Transverse colon (tissue), 4 donors: Measurements from ENCODE around the gene GSX2. TPM values are rescaled to one million over a fixed set of nuclear protein-coding genes. Genes with fewer than 3 reads are reported as not detected.

Experiments used
- DNase-seq: peaks from one replicate; pipeline ENCODE4 v3.0.0-alpha.2; 2019
- H3K27ac ChIP-seq, 4 donors: fragments of 200-600 bp; sonication (generic); 2 replicates each; pipeline ENCODE4 v1.5.1; 2016 to 2018; ENCODE audit warnings: inconsistent platforms in 4 of 4
- H3K27me3 ChIP-seq: fragments of 200-600 bp; sonication (generic); 2 replicates; pipeline ENCODE4 v1.5.1; 2017; ENCODE audit warnings: inconsistent platforms
- H3K36me3 ChIP-seq, 4 donors: fragments of 200-600 bp; sonication (generic); 2 replicates each; pipeline ENCODE4 v1.5.1; 2017 to 2019; ENCODE audit warnings: inconsistent platforms in 4 of 4
- H3K4me1 ChIP-seq, 4 donors: fragments of 200-600 bp; sonication (generic); 2 replicates each; pipeline ENCODE4 v1.5.1; 2017 to 2020; ENCODE audit warnings: inconsistent platforms in 4 of 4
- H3K4me3 ChIP-seq, 4 donors: fragments of 200-600 bp; sonication (generic); 1 replicate in 1 of 4; 2 replicates in 3 of 4; pipeline versions ENCODE4 v1.5.1 to v1.6.1; 2017 to 2019; ENCODE audit warnings: inconsistent platforms in 4 of 4
- H3K9me3 ChIP-seq, 2 donors: fragments of 200-600 bp; sonication (generic); 2 replicates each; pipeline ENCODE4 v1.5.1; 2017 to 2019; ENCODE audit warnings: inconsistent platforms in 2 of 2
- CTCF ChIP-seq, 5 experiments: fragments of 200-600 bp in 3 of 5; fragments of 450-650 bp in 2 of 5; sonication (generic) in 3 of 5; IDR thresholded peaks; 1 replicate in 2 of 5; 2 replicates in 3 of 5; pipeline ENCODE4 v1.5.1; 2016 to 2017; ENCODE audit warnings: antibody characterized with exemption in 5 of 5, inconsistent platforms in 3 of 5, mild to moderate bottlenecking in 2 of 5, moderate library complexity in 1 of 5
- EP300 ChIP-seq: sonication (generic); formaldehyde crosslinking; IDR thresholded peaks from one replicate; pipeline ENCODE4 v1.6.1; 2017; ENCODE audit warnings: antibody characterized with exemption, low read depth
- POLR2A ChIP-seq: fragments of 450-650 bp; IDR thresholded peaks from one replicate; pipeline ENCODE4 v1.6.1; 2016; ENCODE audit warnings: antibody characterized with exemption, mild to moderate bottlenecking, moderate library complexity
- POLR2AphosphoS5 ChIP-seq, 3 donors: sonication (generic); formaldehyde crosslinking; IDR thresholded peaks; one replicate each; pipeline ENCODE4 v1.6.1; 2016; ENCODE audit warnings: antibody characterized with exemption in 3 of 3
- WGBS, 2 donors: methylation state at CpG; one replicate each; pipeline ENCODE4 v1.1.5; 2018; ENCODE audit warnings: low coverage in 1 of 2; 5-methylcytosine and 5-hydroxymethylcytosine counted together
- in situ Hi-C, 4 donors: fragments of 200-750 bp; cut with MboI; loops; one replicate each; pipeline versions ENCODE4 v1.15.0 to v1.15.1; 2017; ENCODE audit warnings: low sequenced_read_pairs in 3 of 4, low pct_ligation_motif_present in 1 of 4, low pct_unique_long_range_greater_than_20kb in 1 of 4
- intact Hi-C: fragments of 100-400 bp; cut with DNase I; formaldehyde crosslinking; loops from one replicate; pipeline ENCODE4 v1.15.1; 2023; ENCODE audit warnings: low total_unique reads
- total RNA-seq, 4 donors: library from RNA; depleted of rRNA; stranded (reverse); fragments of >200 nt; gene quantifications; one replicate each; pipeline ENCODE4 v1.1.0, GENCODE V29; 2016

Gene GSX2
- total RNA-seq, 4 donors from 2014 or later, result not detected

GRCh38 chr4:54099287-54099747, 646 bp upstream of the GSX2 start:
- peak overlapping the region in 2 of 4 donors; percentile 4 to 37 for H3K4me3 ChIP-seq
- TF ChIP-seq CTCF (IDR thresholded peaks at IDR 0.05) (no peak), POLR2AphosphoS5 (IDR thresholded peaks at IDR 0.05) (no peak), POLR2A (no peak), EP300 (no peak)
- H3K27ac ChIP-seq, result no peak overlapping the region
- in situ Hi-C loops (no loop called here), intact Hi-C loops (no loop called here)
- H3K9me3 ChIP-seq, result no peaks in the 10 kb centered on the region
- 6% methylated on average over 17 of the region's 17 CpGs; no CpG with 5 or more reads in 1 of the 2 donors for WGBS, 2 donors
- H3K4me1 ChIP-seq, result peaks cover 0 to 32% (median 19%) of the 10 kb centered on the region in 4 donors
- no peak for DNase-seq
- H3K27me3 ChIP-seq, result peaks cover 100% of the 10 kb centered on the region
- no peaks in the 10 kb centered on the region for H3K36me3 ChIP-seq

- Histone ChIP-seq H3K27ac (no peak overlapping the region), H3K36me3 (no peaks in the 10 kb centered on the region), H3K27me3 (peaks cover 100% of the 10 kb centered on the region), H3K4me3 (peak overlapping the region in 3 of 4 donors; percentile 4 to 37 (median 10)), H3K4me1 (peaks cover 0 to 32% (median 19%) of the 10 kb centered on the region in 4 donors), H3K9me3 (no peaks in the 10 kb centered on the region)
- intact Hi-C loops, result no loop called here
- no peak for TF ChIP-seq POLR2A
- in situ Hi-C loops, result no loop called here
- DNase-seq, result no peak
- WGBS, 2 donors, result 2% methylated on average over 36 of the region's 46 CpGs; no CpG with 5 or more reads in 1 of the 2 donors
Measured at GRCh38 chr4:54100595-54101189, 729 bp downstream of the GSX2 start.

GRCh38 chr4:54101190-54102041, 1.5 kb downstream of the GSX2 start:
- H3K27ac ChIP-seq, result no peak overlapping the region
- H3K4me3 ChIP-seq, result peak overlapping the region in 2 of 4 donors; percentile 10 to 37
- no peak for DNase-seq
- TF ChIP-seq POLR2A (no peak), EP300 (no peak)
- no peaks in the 10 kb centered on the region for H3K9me3 ChIP-seq
- intact Hi-C loops (no loop called here), in situ Hi-C loops (no loop called here)
- WGBS, 2 donors, result 18 to 23% methylated on average over 6 to 44 of the region's 50 CpGs
- peaks cover 100% of the 10 kb centered on the region for H3K27me3 ChIP-seq
- no peaks in the 10 kb centered on the region for H3K36me3 ChIP-seq
- peaks cover 0 to 32% (median 19%) of the 10 kb centered on the region in 4 donors for H3K4me1 ChIP-seq

GRCh38 chr4:54102531-54103106, 2.7 kb downstream of the GSX2 start:
- in situ Hi-C loops, result no loop called here
- Histone ChIP-seq H3K36me3 (no peaks in the 10 kb centered on the region), H3K9me3 (no peaks in the 10 kb centered on the region), H3K4me3 (no peak overlapping the region), H3K4me1 (peaks cover 0 to 32% (median 19%) of the 10 kb centered on the region in 4 donors), H3K27ac (no peak overlapping the region), H3K27me3 (peaks cover 100% of the 10 kb centered on the region)
- intact Hi-C loops, result no loop called here
- DNase-seq, result no peak
- WGBS, 2 donors, result 27 to 32% methylated on average over 6 of the region's 6 CpGs
- TF ChIP-seq POLR2AphosphoS5 (IDR thresholded peaks at IDR 0.05) (no peak), EP300 (no peak), POLR2A (no peak), CTCF (IDR thresholded peaks at IDR 0.05) (no peak)

- no peak overlapping the region for H3K4me3 ChIP-seq
- DNase-seq, result no peak
- 27% methylated on average over 8 of the region's 8 CpGs; no CpG with 5 or more reads in 1 of the 2 donors for WGBS, 2 donors
- peaks cover 0 to 33% (median 19%) of the 10 kb centered on the region in 4 donors for H3K4me1 ChIP-seq
- intact Hi-C loops, result no loop called here
- TF ChIP-seq CTCF (IDR thresholded peaks at IDR 0.05) (no peak), POLR2AphosphoS5 (IDR thresholded peaks at IDR 0.05) (no peak), POLR2A (no peak), EP300 (no peak)
- H3K36me3 ChIP-seq, result no peaks in the 10 kb centered on the region
- in situ Hi-C loops, result no loop called here
- H3K27me3 ChIP-seq, result peaks cover 100% of the 10 kb centered on the region
- no peaks in the 10 kb centered on the region for H3K9me3 ChIP-seq
- no peak overlapping the region for H3K27ac ChIP-seq
Measured at GRCh38 chr4:54103190-54103574, 3.2 kb downstream of the GSX2 start.
